GM20000 (cell line): ENCODE results near the gene SGCD.

Experiments used
- DNase-seq: peaks from one replicate; pipeline ENCODE4 v3.0.0; 2012; ENCODE audit warnings: low spot score
- TF ChIP-seq, protein P1 (sequence below): IDR thresholded peaks from 2 replicates; pipeline ENCODE4 v1.5.1; 2012; ENCODE audit warnings: mild to moderate bottlenecking, control low read depth; ENCODE audit errors: extremely low read depth, missing control alignments

The SGCD gene

DNA sequence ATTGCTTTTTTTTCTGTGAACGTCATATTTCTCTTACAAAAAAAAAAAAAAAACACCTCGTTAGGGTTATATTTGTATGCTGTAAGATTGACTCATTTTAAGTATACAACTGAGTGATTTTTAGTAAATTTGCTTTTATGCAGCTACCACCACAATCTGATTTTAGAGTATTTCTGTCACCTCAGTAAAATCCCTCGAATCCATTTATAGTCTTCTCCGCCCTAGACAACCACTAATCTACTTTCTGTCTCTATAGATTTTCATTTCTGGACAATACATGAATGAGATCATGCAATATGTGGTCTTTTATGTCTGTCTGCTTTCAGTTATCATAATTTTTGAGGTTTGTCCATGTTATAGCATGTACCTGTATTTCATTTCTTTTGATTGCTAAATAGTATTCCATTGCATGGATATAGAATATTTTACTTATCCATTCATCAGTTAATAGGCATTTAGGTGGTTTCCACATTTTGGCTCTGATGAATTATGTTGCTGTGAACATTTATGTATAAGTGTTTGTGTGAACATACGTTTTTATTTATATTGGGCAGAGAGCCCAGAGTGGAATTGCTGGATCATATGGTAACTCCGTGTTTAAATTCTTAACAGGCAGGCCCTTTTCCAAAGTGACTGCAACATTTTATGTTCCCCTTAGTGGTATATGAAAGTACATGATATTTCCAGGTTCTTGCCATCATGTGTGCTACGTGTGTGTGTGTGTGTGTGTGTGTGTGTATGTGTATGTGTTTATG lies 171.4 kb downstream of the SGCD start:
- no peak for DNase-seq
- TF ChIP-seq, protein P1, sequence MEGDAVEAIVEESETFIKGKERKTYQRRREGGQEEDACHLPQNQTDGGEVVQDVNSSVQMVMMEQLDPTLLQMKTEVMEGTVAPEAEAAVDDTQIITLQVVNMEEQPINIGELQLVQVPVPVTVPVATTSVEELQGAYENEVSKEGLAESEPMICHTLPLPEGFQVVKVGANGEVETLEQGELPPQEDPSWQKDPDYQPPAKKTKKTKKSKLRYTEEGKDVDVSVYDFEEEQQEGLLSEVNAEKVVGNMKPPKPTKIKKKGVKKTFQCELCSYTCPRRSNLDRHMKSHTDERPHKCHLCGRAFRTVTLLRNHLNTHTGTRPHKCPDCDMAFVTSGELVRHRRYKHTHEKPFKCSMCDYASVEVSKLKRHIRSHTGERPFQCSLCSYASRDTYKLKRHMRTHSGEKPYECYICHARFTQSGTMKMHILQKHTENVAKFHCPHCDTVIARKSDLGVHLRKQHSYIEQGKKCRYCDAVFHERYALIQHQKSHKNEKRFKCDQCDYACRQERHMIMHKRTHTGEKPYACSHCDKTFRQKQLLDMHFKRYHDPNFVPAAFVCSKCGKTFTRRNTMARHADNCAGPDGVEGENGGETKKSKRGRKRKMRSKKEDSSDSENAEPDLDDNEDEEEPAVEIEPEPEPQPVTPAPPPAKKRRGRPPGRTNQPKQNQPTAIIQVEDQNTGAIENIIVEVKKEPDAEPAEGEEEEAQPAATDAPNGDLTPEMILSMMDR: no peak

DNA sequence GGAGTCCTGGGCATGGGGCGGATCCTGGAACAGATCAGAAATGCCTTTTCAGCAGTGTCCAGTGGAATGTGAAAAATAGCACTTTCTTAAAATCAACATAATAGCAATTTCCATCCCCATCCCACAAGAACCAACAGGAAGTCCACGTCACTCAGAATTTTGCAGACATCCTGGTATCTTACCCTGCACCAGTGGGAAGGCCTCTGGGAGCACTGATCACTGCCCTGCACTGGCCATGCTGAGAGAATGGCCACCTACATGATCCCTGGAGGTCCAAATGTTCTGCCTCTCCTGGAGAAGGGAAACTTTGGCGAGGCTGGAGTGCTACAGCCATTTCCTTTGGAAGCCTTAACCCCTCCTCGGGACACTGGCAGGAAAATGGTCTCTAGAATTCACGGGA lies 173.8 kb downstream of the SGCD start:
- no peak for DNase-seq
- TF ChIP-seq, protein P1: no peak

GRCh38 chr5:156505101-156505500 lies 178.1 kb downstream of the SGCD start:
- no peak for DNase-seq
- TF ChIP-seq, protein P1: no peak

- no peak for DNase-seq
- TF ChIP-seq, protein P1: no peak
Measured at GRCh38 chr5:156513123-156513815, 186.3 kb downstream of the SGCD start.

DNA sequence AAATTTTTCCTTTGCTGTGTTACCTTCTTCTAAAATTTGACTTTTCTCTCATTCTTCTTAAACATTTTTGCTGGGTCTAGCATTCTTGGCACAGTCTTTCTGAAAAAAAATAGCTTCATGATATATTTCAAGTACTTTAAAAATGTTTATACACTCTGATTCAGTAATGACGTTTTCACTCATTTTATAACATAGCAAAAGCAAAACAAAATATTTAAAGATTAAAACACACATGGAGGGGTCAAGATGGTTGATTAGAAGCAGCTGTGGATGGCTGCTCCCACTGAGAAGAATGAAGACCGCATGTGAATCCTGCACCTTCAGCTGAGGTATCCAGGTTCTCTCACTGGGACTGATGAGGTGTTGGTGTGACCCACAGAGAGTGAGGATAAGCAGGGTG lies 188.2 kb downstream of the SGCD start:
- TF ChIP-seq, protein P1: no peak
- DNase-seq: no peak

GRCh38 chr5:156515803-156516360 lies 188.9 kb downstream of the SGCD start:
- no peak for DNase-seq
- TF ChIP-seq, protein P1: no peak
